ENCODE results near the gene NCBP2L. TPM values are rescaled to one million over a fixed set of nuclear protein-coding genes. Genes with fewer than 3 reads are reported as not detected.
A peak's percentile ranks its signal among the peaks of the same experiment; 100 is the strongest.

NCBP2L gene
- total RNA-seq, 1 donor from 2014 or later: not detected

DNA sequence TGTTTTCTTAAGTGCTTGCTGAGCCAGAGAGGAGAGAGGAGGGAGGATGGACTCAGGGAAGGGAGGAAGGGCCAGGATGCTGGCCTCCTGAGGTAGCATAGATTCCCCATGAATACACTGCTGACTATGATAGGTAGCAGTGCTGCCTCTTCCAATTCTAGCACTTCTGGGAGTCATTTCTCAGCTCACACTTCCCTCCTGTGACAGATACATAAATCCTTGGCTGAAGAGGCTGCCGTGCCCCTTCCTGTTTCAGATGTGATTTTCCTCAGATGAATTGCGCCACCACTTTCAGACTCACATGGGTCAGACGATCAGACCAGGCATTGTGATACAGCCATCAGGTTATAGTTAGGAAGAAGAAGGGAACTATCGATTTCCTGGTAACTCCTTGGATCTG, 24.3 kb upstream of the NCBP2L start:
- Histone ChIP-seq H3K36me3 (ENCODE audit: control insufficient read depth, insufficient read depth, low read length) (no peaks in the 10 kb centered on the region), H3K27me3 (ENCODE audit: control insufficient read depth, insufficient read depth, low read length) (no peaks in the 10 kb centered on the region), H3K4me3 (ENCODE audit: low read depth, low read length) (no peak overlapping the region)
- no peak for FAIRE-seq
- TF ChIP-seq, protein P1, sequence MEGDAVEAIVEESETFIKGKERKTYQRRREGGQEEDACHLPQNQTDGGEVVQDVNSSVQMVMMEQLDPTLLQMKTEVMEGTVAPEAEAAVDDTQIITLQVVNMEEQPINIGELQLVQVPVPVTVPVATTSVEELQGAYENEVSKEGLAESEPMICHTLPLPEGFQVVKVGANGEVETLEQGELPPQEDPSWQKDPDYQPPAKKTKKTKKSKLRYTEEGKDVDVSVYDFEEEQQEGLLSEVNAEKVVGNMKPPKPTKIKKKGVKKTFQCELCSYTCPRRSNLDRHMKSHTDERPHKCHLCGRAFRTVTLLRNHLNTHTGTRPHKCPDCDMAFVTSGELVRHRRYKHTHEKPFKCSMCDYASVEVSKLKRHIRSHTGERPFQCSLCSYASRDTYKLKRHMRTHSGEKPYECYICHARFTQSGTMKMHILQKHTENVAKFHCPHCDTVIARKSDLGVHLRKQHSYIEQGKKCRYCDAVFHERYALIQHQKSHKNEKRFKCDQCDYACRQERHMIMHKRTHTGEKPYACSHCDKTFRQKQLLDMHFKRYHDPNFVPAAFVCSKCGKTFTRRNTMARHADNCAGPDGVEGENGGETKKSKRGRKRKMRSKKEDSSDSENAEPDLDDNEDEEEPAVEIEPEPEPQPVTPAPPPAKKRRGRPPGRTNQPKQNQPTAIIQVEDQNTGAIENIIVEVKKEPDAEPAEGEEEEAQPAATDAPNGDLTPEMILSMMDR (IDR thresholded peaks at IDR 0.05; ENCODE audit: insufficient read depth, low read length, severe bottlenecking): no peak
- DNase-seq (ENCODE audit: low read depth): no peak

GRCh38 chrX:107755721-107756120, 21.8 kb upstream of the NCBP2L start:
- H3K4me3 ChIP-seq (ENCODE audit: low read depth, low read length): no peak overlapping the region
- no peak for FAIRE-seq
- TF ChIP-seq, protein P1 (IDR thresholded peaks at IDR 0.05; ENCODE audit: insufficient read depth, low read length, severe bottlenecking): no peak
- no peak for DNase-seq (ENCODE audit: low read depth)
- H3K27me3 ChIP-seq (ENCODE audit: control insufficient read depth, insufficient read depth, low read length): no peaks in the 10 kb centered on the region
- no peaks in the 10 kb centered on the region for H3K36me3 ChIP-seq (ENCODE audit: control insufficient read depth, insufficient read depth, low read length)

GRCh38 chrX:107758231-107758766, 19.2 kb upstream of the NCBP2L start:
- no peaks in the 10 kb centered on the region for H3K27me3 ChIP-seq (ENCODE audit: control insufficient read depth, insufficient read depth, low read length)
- DNase-seq (ENCODE audit: low read depth) (no peak), FAIRE-seq (no peak)
- TF ChIP-seq, protein P1 (IDR thresholded peaks at IDR 0.05; ENCODE audit: insufficient read depth, low read length, severe bottlenecking): no peak
- no peaks in the 10 kb centered on the region for H3K36me3 ChIP-seq (ENCODE audit: control insufficient read depth, insufficient read depth, low read length)
- no peak overlapping the region for H3K4me3 ChIP-seq (ENCODE audit: low read depth, low read length)

DNA sequence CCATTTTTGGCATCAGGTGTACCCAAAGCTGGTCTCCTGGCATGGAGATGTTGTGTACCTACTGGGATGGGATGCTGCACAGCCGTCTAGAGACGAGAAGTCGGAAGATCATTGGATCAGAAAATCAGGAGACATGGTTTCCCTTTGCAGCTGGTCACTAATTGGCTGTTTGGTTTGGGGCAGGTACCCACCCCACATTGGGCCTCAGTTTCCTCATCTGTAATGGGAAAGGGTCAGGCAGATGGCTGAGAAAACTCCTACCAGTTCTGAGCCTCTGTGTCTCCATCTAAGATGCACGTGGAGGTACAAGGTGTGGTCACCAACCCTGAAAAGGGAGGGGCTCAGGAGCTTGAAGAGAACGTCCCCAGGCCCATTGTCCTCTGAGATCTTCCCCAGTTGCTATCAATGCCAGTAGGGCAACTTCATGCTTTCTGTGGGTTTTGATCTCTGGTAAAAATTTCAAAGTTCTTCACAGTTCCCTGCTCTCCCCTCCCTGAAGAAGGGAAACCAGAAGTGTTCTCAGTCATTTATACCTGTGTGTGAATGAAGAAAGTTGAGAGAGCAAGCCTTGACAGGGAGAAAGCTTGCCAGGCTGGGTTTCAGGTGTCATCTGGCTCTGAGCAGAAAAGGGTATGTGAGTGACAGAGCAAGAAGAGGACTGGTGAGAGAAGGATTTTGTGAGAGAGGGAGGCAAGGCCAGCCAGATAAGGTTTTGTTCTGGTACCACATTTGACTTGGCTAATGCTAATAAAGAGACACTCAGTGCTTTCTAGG, 17.0 kb upstream of the NCBP2L start:
- H3K4me3 ChIP-seq (ENCODE audit: low read depth, low read length): no peak overlapping the region
- DNase-seq (ENCODE audit: low read depth): no peak
- peak; percentile 86 for FAIRE-seq
- TF ChIP-seq, protein P1 (IDR thresholded peaks at IDR 0.05; ENCODE audit: insufficient read depth, low read length, severe bottlenecking): no peak
- H3K36me3 ChIP-seq (ENCODE audit: control insufficient read depth, insufficient read depth, low read length): peaks cover 1% of the 10 kb centered on the region
- H3K27me3 ChIP-seq (ENCODE audit: control insufficient read depth, insufficient read depth, low read length): no peaks in the 10 kb centered on the region

DNA sequence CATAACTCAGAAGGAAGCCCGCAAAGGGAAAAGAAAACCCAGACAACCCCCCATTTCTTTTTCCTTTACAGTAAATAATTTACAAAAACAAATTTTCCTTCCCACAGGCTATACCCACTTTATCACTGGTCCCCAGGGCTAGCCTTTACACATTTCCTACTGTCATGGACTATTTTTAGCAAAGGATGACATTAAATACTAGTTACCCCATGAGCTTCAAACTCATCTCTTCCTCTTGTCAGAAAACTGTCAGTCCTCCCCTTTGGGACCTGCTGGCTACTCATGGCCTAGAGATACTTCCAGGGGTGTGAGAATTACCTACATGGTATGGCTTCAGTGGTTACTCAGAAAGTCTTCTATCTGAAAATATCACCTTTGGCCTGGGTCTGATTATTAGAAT, 13.9 kb upstream of the NCBP2L start:
- H3K36me3 ChIP-seq (ENCODE audit: control insufficient read depth, insufficient read depth, low read length): peaks cover 1% of the 10 kb centered on the region
- TF ChIP-seq, protein P1 (IDR thresholded peaks at IDR 0.05; ENCODE audit: insufficient read depth, low read length, severe bottlenecking): no peak
- no peak overlapping the region for H3K4me3 ChIP-seq (ENCODE audit: low read depth, low read length)
- no peak for FAIRE-seq
- no peak for DNase-seq (ENCODE audit: low read depth)
- no peaks in the 10 kb centered on the region for H3K27me3 ChIP-seq (ENCODE audit: control insufficient read depth, insufficient read depth, low read length)
